CD4-positive, alpha-beta T cell treated with Interleukin-15 for 1 hour (primary cell): ENCODE results near the gene ETV6.

Experiments
- DNase-seq: peaks from one replicate; pipeline ENCODE4 v3.0.0-alpha.2; 2020

The ETV6 gene

GRCh38 chr12:11812586-11813437, 163.3 kb downstream of the ETV6 start:
- DNase-seq = peak; percentile 35

- no peak for DNase-seq
Measured at GRCh38 chr12:11813438-11813813, 164.0 kb downstream of the ETV6 start.

GRCh38 chr12:11814374-11814773, 164.9 kb downstream of the ETV6 start:
- no peak for DNase-seq

- no peak for DNase-seq
Measured at GRCh38 chr12:11815397-11815796, 165.9 kb downstream of the ETV6 start.

- DNase-seq = no peak
Measured at GRCh38 chr12:11819643-11820042, 170.2 kb downstream of the ETV6 start.

GRCh38 chr12:11820476-11820875, 171.0 kb downstream of the ETV6 start:
- DNase-seq = no peak

GRCh38 chr12:11821386-11822080, 172.1 kb downstream of the ETV6 start:
- DNase-seq = no peak

- DNase-seq = peak; percentile 37
Measured at GRCh38 chr12:11822081-11822834, 172.8 kb downstream of the ETV6 start.

GRCh38 chr12:11823043-11823442, 173.6 kb downstream of the ETV6 start:
- no peak for DNase-seq

- DNase-seq = no peak
Measured at GRCh38 chr12:11823593-11823992, 174.1 kb downstream of the ETV6 start.

- no peak for DNase-seq
Measured at GRCh38 chr12:11824069-11824468, 174.6 kb downstream of the ETV6 start.

- DNase-seq = no peak
Measured at GRCh38 chr12:11824736-11825135, 175.3 kb downstream of the ETV6 start.

GRCh38 chr12:11825278-11825677, 175.8 kb downstream of the ETV6 start:
- DNase-seq = no peak

- DNase-seq = no peak
Measured at GRCh38 chr12:11826574-11826973, 177.1 kb downstream of the ETV6 start.

GRCh38 chr12:11827091-11828061, 177.9 kb downstream of the ETV6 start:
- peak; percentile 45 for DNase-seq

GRCh38 chr12:11829764-11830194, 180.3 kb downstream of the ETV6 start:
- DNase-seq = no peak

GRCh38 chr12:11830307-11830801, 180.9 kb downstream of the ETV6 start:
- no peak for DNase-seq

- no peak for DNase-seq
Measured at GRCh38 chr12:11832093-11832492, 182.6 kb downstream of the ETV6 start.

GRCh38 chr12:11833174-11833895, 183.9 kb downstream of the ETV6 start:
- no peak for DNase-seq

GRCh38 chr12:11834104-11834812, 184.8 kb downstream of the ETV6 start:
- no peak for DNase-seq

- no peak for DNase-seq
Measured at GRCh38 chr12:11834931-11835330, 185.5 kb downstream of the ETV6 start.
